ENCODE measurements around the gene ADARB2.

DNA sequence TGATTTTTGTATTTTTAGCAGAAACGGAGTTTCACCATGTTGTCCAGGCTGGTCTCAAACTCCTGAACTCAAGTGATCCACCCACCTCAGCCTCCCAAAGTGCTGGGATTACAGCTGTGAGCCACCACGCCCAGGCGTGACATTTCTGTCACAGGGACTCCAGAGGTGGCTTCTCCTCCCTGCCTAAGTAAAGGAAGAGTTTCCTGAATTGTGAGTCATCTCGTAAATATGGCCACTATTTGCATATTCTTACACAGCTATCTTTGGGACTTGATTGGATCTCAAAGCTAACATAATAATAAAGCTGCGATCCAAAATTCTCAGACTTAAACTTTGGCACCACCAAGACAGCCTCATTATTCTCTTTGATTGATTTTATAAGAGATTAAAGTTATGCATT, 50.1 kb downstream of the ADARB2 start:
- TF ChIP-seq, protein P1, sequence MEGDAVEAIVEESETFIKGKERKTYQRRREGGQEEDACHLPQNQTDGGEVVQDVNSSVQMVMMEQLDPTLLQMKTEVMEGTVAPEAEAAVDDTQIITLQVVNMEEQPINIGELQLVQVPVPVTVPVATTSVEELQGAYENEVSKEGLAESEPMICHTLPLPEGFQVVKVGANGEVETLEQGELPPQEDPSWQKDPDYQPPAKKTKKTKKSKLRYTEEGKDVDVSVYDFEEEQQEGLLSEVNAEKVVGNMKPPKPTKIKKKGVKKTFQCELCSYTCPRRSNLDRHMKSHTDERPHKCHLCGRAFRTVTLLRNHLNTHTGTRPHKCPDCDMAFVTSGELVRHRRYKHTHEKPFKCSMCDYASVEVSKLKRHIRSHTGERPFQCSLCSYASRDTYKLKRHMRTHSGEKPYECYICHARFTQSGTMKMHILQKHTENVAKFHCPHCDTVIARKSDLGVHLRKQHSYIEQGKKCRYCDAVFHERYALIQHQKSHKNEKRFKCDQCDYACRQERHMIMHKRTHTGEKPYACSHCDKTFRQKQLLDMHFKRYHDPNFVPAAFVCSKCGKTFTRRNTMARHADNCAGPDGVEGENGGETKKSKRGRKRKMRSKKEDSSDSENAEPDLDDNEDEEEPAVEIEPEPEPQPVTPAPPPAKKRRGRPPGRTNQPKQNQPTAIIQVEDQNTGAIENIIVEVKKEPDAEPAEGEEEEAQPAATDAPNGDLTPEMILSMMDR (IDR thresholded peaks at IDR 0.05): no peak
- no peak for TF ChIP-seq EP300 (IDR thresholded peaks at IDR 0.05)
- TF ChIP-seq POLR2A (IDR thresholded peaks at IDR 0.05; ENCODE audit: low read depth): no peak
- TF ChIP-seq POLR2AphosphoS5 (IDR thresholded peaks at IDR 0.05): no peak

All from esophagus muscularis mucosa (tissue), 4 donors.